Spleen (tissue), 7 donors: Measurements from ENCODE around the gene MAP1LC3B2.

Source experiments
- POLR2AphosphoS5 ChIP-seq, 3 donors: sonication (generic); formaldehyde crosslinking; IDR thresholded peaks; one replicate each; pipeline ENCODE4 v1.5.1; 2017; ENCODE audit warnings: antibody characterized with exemption in 3 of 3
- TF ChIP-seq, protein P1 (sequence below), 11 experiments: fragments of 200-600 bp in 7 of 11; fragments of 450-650 bp in 4 of 11; sonication (generic) in 4 of 11; IDR thresholded peaks in 8 of 11; conservative IDR thresholded peaks in 3 of 11; 1 replicate in 7 of 11; 2 replicates in 4 of 11; pipeline versions ENCODE4 v1.4.0 to v1.8.0; 2016 to 2021; ENCODE audit warnings: antibody characterized with exemption in 11 of 11, inconsistent platforms in 4 of 11, mild to moderate bottlenecking in 1 of 11
- donor health status: DM: no; HTN: no; CAD: no; lungs with moderate emphysema.
- donor health status: DM: no; HTN: no; CAD: no.
- donor health status: DM: no; HTN: no; CAD: no.

- TF ChIP-seq, protein P1, sequence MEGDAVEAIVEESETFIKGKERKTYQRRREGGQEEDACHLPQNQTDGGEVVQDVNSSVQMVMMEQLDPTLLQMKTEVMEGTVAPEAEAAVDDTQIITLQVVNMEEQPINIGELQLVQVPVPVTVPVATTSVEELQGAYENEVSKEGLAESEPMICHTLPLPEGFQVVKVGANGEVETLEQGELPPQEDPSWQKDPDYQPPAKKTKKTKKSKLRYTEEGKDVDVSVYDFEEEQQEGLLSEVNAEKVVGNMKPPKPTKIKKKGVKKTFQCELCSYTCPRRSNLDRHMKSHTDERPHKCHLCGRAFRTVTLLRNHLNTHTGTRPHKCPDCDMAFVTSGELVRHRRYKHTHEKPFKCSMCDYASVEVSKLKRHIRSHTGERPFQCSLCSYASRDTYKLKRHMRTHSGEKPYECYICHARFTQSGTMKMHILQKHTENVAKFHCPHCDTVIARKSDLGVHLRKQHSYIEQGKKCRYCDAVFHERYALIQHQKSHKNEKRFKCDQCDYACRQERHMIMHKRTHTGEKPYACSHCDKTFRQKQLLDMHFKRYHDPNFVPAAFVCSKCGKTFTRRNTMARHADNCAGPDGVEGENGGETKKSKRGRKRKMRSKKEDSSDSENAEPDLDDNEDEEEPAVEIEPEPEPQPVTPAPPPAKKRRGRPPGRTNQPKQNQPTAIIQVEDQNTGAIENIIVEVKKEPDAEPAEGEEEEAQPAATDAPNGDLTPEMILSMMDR (IDR thresholded peaks at IDR 0.05 in 8 of 11, conservative IDR thresholded peaks at IDR 0.05 in 3 of 11), result no peak
- TF ChIP-seq POLR2AphosphoS5 (IDR thresholded peaks at IDR 0.05), result no peak
Observed at GRCh38 chr12:116528498-116528897, 30.7 kb upstream of the MAP1LC3B2 start.
